ENCODE results near the gene HSPG2.

DNA sequence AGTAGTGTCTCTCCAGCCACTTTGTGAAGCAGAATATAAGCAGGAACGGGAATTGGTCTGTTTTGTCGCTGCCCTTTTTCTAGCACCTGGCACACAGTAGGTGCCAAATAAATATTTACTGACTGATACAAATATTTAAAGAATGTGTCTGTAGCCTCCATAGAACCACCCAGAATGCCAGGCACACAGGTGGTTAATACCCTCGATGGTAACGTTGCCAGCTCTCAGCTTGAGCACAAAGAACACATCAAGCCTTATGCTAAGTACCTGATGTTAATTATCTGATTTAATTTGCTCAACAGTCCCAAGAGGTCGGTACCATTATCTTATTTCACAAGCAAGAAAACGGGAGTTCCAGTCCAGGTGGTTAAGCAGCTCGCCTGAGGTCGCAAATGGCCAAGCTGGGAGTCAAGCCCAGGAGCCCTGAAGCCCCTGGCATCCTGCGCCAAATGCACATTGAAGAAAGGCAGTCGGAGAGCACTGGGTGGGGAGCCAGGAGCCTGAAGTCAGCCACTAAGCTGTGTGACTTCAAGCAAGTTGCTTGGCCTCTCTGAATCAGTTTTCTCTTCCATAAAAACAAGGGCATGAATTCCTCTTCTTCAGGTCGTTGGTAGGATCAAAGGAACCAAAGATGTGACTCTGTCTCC, 26.4 kb downstream of the HSPG2 start:
- TF ChIP-seq, protein P1, sequence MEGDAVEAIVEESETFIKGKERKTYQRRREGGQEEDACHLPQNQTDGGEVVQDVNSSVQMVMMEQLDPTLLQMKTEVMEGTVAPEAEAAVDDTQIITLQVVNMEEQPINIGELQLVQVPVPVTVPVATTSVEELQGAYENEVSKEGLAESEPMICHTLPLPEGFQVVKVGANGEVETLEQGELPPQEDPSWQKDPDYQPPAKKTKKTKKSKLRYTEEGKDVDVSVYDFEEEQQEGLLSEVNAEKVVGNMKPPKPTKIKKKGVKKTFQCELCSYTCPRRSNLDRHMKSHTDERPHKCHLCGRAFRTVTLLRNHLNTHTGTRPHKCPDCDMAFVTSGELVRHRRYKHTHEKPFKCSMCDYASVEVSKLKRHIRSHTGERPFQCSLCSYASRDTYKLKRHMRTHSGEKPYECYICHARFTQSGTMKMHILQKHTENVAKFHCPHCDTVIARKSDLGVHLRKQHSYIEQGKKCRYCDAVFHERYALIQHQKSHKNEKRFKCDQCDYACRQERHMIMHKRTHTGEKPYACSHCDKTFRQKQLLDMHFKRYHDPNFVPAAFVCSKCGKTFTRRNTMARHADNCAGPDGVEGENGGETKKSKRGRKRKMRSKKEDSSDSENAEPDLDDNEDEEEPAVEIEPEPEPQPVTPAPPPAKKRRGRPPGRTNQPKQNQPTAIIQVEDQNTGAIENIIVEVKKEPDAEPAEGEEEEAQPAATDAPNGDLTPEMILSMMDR (IDR thresholded peaks at IDR 0.05), result no peak
- TF ChIP-seq ZFX (IDR thresholded peaks at IDR 0.05; ENCODE audit: borderline replicate concordance), result no peak

Measured in 22Rv1 (cell line).